Measurements from ENCODE around the gene GKN2.
A peak's percentile ranks its signal among the peaks of the same experiment; 100 is the strongest.

Gene GKN2, protein sequence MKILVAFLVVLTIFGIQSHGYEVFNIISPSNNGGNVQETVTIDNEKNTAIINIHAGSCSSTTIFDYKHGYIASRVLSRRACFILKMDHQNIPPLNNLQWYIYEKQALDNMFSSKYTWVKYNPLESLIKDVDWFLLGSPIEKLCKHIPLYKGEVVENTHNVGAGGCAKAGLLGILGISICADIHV

DNA sequence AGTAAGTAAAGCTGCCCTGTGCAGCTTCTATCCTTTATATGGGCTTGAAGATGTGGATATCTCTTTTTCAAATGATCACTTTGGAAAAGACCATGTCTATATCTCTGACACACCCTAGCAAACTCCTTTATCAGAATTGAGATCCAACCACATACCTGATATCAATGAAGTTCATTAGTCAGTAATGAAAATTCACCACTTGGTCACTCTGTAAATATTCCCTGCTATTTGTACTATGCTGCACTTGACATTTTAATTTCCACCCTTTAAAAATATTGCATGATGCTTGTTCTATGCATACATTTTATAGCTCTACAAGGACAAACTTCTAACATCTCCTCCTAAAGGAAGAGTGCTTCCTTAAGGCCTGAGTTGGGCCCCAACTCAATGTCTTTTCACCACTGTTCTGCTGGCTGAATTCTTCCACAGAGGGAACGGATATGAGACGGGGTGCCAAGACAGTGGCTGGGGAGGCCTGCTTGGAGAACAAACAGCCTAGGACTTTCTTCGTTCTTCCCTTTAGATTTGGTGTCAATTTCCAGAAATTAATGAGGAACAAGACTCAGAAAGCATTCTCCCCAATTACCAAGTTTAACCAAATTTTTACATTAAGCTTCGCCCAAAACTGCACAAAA lies at the start of gene GKN2:
Gene GKN2 (minus strand): TSS at position 7 of the 635 bp plus-strand sequence. CDS start 32 bp downstream, outside the sequence.
- no peak for DNase-seq (ENCODE audit: low read depth in 2 of 2)

DNA sequence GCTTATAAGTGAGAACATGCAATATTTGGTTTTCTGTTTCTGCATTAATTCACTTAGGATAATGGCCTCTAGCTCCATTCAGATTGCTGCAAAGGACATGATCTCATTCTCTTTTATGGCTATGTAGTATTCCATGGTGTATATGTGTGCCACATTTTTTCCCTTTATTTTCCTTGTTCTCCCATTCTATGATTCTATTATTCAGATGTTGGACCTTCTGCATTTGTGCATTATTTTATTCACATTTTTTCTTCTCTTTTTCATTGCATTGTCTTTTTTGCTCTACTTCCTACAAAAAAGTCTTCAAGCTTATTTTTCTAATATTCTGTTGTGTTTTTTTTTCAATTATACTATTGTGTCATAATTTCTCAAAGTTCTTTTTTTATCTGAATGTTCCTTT lies 49.2 kb upstream of the GKN2 start:
- no peak for DNase-seq (ENCODE audit: low read depth in 2 of 2)

DNA sequence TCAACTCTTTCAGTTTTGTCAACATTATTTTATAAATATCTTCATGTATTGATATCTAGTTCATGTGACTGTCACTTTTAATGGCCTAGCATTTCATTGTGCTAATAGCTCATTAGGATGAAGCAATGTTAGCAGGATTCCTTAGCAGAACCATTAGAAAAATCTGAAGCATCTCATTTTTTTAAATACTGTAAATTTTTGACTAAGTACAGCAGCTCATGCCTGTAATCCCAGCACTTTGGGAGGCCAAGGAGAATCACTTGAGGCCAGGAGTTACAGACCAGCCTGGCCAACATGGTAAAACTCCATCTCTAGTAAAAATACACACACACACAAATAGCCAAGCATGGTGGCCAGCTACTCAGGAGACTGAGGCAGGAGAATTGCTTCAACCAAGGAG lies 44.7 kb upstream of the GKN2 start:
- no peak for DNase-seq (ENCODE audit: low read depth in 2 of 2)

DNA sequence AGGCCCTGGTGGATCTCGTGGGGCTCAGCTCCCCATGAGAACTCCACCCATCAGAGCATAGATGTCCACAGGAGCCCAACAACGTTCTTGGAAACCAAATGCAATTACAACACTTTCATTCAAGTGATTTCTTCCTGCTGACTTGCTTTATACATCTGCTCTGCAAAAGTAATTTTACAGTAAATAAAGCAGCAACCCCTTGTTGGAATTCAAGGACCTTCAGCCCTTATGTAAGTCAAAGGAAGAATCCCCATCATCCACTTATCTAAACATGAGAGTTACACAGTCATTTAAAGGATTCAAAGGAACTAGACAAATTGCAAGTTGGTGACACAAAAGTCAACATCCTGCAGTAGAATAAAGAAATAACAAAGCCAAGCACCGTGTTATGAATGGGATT lies 43.2 kb upstream of the GKN2 start:
- DNase-seq (ENCODE audit: low read depth in 2 of 2), result no peak

DNA sequence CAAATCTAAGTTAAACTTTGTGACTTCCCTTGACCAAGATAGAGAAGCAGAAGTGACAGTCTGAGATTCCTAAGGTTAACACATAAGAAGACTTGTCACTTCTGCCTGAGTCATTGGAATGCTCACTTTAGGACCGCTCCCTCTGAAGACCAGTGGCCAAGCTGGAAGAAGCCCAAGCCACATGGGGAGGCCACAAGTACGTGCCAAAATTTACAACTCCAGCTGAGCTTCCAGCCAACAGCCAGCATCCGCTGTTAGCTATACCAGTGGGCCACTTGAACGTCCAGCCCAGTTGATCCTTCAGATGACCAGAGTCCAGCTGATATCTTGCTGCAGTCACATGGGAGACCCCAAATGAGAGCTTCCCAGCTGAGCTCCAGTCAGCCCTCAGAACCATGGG lies 42.2 kb upstream of the GKN2 start:
- DNase-seq (ENCODE audit: low read depth in 2 of 2), result no peak

DNA sequence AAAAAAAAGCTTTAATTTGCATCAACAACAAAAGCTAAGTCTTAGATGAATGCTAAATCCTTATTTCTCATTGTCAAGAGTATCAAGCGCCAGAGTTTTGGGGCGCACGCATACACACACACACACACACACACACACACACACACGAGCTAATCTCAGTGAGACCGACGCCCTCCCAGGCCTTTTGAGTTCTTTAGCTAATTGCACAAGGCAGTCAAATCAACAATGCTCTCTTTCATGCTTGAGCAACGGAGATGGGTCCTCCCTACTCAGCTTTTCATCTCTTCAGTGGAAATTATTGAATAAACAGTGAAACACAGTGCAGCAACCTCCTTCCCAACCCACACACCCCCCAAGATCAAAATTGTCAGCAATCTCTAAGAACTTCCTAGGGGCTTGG lies 41.0 kb upstream of the GKN2 start:
- DNase-seq (ENCODE audit: low read depth in 2 of 2), result no peak

DNA sequence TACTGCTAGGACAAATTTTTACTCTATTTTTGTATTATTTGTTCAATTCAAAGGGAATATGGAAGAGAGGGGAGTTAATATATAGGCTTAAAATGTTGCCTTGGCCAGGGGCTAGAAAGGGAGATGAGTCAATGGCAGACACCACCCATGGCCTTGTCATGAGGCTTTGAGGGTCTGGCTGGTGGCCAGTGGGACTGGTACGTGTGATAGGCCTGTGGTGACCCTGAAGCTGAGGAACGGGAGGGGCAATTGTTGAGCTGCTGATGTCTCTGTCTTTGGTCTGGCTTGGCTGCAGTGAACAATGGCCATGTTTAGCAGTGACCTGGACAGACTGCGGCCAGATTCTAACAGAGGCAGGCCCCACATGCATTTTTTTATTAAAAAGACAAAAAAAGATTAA lies 40.2 kb upstream of the GKN2 start:
- no peak for DNase-seq (ENCODE audit: low read depth in 2 of 2)

DNA sequence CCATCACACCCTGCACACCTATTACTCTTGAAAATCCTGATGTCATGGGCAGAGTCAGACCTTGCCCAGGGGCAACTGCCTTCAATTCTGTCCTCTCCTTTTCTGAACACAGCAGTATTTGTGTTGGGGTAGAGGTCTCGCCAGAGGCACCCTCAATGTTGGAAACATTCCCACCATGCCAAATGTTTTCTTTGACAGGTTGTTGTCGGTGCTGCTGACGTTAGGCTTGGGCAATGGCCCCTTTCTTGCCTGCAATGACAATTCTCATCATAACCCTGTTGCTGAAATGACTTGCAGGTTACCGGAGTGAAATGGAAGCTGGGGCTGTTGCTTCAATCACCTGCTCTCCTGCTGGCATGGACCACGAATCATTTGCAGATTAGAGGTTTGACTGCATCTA lies 39.6 kb upstream of the GKN2 start:
- DNase-seq (ENCODE audit: low read depth in 2 of 2), result no peak

DNA sequence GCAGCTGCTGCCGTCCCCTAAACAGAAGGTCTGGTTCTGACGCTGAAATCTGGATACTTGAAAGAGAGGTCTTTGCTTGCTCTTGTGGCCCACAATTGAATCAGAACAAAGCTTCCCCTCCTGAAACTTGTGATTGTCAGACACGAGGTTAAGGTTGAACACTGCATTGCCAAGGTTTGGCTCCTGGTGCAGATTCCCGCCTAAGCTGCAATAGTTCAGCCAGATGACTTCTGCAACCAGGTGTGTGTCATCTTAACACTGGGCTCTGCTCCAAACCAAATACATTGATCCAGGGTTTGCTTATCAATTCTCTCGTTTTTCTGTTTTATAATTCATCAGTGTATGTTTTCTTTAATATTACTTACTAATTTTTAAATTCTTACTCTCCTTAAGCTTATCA lies 36.3 kb upstream of the GKN2 start:
- DNase-seq (ENCODE audit: low read depth in 2 of 2), result no peak

DNA sequence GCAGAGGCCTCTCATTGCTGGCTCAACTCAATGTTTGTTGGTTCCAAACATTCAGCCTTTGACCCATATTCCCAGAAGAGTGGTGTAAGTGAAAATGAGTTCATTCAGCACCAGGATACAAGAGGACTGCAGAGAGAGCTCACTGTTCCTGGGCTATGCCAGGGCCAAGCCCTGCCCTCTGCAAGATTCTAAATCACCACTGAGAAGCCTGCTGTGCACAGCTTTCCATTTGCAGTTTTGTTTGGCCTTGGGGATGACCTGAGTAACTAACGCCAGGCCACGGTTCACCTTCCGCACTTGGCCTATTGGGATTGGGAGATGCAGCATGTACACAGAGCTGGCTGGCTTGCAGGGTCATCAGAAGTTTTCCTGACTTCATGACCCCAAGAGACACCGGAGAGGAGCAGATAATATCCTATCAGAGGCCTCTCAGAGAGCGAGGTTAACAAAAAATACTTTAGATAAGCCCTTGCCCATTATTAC lies 34.4 kb upstream of the GKN2 start:
- DNase-seq (ENCODE audit: low read depth in 2 of 2), result no peak

DNA sequence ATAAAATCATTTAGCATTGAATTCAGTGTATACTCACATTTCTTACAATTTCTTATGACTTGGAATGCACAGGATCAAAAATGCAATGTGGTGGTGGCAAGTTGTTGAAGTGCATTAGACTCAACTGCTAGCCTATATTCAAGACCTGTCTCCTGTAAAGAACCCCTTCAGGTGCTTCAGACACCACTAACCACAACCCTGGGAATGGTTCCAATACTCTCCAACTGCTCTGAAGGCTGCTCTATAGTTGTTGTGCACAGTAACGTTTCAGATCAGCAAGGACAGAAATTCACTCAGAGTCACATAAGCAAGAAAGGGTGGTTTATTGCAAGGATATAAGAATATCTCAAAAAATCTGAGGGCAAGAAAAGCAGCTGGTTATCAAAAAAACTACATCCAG lies 28.3 kb upstream of the GKN2 start:
- DNase-seq (ENCODE audit: low read depth in 2 of 2), result no peak

DNA sequence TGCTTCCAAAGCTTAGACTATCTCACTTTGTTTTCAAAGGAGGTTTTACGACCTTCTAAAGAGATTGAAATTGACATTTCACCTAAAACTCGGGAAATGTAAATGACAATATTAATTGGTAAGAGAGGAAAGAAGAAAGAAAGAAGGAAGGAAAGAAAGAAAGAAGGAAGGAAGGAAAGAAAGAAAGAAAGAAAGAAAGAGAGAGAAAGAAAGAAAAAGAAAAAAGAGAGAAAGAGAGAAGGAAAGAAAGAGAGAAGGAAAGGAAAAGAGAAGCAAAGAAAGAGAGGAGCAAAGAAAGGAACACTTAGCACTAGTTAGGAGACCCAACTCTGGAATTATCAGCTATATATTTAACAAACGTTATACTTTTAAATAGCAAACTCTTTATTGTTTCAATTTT lies 25.4 kb upstream of the GKN2 start:
- no peak for DNase-seq (ENCODE audit: low read depth in 2 of 2)

DNA sequence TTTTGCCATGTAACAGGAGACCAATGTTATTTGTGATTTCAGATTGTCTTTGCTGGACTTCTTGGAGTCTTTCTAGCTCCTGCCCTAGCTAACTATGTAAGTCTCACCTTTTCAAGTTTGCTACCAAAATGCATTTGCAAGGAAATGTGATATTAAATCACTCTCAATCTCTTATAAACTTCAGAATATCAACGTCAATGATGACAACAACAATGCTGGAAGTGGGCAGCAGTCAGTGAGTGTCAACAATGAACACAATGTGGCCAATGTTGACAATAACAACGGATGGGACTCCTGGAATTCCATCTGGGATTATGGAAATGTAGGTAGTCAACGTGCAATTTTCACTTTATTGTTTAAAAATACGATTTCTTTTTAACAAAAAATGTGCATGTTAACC lies 24.8 kb upstream of the GKN2 start:
- DNase-seq (ENCODE audit: low read depth in 2 of 2), result no peak

DNA sequence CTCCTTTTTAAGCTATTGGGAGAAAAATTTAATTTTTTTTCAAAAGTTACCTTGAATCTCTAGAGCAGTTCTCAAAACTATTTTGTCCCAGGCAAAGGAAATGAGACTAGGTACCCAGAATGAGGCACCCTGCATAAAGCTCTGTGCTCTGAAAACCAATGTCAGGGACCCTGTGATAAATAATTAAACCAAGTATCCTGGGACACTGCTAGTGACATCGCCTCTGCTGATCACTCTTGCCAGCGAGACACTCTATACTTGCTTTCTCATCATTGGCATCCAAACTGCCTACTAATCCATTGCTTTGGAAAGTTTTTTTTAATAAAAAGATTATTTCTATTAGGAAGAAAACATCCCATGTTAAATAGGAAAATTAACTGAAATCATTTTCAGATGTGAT lies 23.2 kb upstream of the GKN2 start:
- no peak for DNase-seq (ENCODE audit: low read depth in 2 of 2)

DNA sequence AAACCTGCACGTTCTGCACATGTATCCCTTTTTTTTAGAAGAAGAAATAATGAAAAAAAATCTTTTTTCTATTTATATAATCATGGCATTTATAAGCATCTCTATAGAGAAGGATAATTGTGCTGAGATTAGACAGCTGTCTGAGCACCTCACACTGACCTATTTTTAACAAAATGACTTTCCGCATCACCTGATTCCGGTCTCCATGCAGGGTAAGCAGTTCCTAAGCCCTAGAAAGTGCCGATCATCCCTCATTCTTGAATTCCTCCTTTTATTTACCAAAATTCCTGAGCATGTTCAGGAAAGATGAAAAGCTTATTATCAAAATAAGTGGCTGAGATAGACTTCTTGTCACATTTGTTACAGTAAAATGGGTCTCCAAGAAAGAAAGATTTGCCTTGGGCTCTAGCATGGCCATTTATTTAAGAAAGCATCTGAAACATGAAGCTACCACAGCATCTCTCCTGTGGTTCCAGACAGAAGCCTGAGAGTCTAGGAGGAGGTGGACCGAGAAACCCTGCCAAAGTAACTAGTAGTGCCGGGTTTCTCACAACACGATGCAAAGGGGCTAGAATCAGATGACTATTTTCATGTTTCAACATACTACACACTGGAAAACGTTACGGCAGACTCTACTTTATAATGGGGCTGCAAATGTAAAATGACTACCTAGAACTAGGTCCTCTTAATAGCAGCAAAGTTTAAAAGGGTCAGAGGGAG lies 22.4 kb upstream of the GKN2 start:
- DNase-seq (ENCODE audit: low read depth in 2 of 2), result no peak

DNA sequence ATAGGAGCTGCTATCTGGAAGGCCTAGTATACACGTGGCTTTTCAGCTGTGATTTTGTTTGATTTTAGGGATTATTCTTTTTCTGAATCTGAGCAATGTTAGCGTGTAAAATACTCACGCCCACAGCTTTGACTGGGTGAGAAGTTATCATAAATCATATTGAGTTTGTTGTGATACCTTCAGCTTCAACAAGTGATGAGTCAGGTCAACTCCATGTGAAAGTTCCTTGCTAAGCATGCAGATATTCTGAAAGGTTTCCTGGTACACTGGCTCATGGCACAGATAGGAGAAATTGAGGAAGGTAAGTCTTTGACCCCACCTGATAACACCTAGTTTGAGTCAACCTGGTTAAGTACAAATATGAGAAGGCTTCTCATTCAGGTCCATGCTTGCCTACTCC lies 21.6 kb upstream of the GKN2 start, which contains the start of gene GKN1:
Gene GKN1 (plus strand): TSS at position 386 of the 400 bp plus-strand sequence. CDS start 42 bp downstream, outside the sequence.
- no peak for DNase-seq (ENCODE audit: low read depth in 2 of 2)

DNA sequence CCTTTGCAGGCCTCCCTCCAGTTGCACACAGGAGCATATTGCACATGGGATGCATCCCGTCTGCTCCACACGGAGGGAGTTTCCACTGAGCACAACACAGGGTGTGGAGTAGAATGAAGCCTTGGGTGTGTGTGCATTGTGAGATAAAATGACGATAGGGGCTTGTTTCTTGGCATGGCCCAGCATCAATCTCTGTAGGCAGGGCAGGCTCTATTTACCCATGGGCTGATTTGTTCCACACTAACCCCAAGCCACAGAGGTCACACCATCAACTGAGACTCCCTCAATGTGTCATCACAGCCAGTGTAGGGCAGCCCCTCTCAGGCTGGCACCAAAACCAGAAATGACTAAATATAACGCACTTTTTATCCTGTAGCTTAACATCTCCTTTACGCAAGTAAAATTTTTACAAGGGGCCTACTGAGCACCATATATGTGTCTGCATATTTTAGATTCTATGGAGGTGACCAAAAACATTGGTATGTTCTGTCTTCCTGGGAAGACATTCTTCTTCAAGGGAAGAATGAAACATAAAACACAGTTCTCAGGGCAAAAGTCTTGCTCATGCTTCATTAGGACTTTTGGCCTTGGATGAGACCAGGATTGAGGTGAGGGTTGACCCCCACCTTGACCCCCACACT lies 19.0 kb upstream of the GKN2 start:
- DNase-seq (ENCODE audit: low read depth in 2 of 2), result peak; percentile 84 to 87

DNA sequence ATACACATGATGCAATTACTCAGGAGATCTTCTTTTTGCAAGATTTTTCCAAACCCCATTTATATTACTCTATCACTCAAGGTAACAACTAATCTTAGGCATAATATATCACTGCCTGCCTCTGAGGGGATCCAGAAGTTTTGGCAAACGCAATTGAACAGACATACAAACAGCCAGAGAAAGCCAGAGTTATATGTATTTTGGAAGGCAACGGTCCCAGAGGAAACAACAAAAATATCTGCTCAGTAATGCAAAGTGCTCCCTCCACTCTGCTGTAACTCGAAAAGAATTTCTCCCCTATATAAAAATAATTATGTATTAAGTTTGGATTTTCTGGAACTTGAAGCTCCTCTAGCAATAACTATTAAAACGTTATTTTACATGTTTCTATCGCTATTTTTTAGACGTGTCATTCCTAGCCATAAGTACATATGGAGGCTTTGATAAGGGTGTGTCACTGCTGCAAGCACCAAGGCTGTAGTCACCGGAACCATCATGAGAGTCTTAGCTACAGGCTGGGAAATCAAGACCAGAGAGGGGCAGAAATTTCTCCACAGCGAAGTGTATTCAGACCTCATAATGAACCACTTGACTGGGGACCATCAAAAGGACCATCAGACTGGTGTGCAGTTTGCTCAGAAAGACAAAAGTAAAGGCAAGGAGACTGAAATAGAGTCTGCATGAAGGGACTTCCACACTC lies 18.0 kb upstream of the GKN2 start:
- DNase-seq (ENCODE audit: low read depth in 2 of 2), result peak in 1 of 2 experiments; percentile 12

DNA sequence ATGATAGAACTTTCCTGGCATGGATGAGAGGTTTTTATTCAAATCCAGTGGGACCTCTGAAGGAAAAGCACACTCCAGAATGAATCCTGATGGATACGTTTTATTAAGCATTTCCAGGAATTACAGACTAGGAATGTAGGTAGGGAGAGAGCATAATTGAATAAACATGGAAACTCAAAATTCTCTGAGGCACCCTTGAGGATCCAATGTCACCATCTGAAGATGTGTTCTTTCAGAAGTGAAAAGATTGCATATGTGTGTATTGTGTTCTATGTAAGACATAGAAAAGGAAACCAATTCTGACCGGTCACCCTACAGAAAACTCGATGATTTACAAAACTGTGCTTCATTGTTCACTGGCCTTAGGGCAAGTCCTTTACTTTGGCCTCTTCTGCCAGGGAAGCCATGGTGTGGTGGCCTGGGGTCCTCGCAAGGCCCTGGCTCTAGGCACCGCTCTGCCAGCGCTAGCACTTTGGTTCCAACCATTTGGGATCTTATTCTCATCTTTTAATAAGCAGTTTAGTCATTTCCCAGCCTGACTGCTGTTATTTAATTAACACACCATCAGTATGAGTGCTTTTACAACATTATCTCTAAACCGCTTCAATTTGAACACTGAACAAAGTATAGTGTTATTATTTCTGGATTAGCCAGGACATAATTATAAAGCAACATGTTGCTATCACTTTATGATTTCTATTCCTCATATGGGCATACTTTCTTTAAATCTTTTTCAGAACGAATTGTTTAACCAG lies 17.2 kb upstream of the GKN2 start:
- no peak for DNase-seq (ENCODE audit: low read depth in 2 of 2)

DNA sequence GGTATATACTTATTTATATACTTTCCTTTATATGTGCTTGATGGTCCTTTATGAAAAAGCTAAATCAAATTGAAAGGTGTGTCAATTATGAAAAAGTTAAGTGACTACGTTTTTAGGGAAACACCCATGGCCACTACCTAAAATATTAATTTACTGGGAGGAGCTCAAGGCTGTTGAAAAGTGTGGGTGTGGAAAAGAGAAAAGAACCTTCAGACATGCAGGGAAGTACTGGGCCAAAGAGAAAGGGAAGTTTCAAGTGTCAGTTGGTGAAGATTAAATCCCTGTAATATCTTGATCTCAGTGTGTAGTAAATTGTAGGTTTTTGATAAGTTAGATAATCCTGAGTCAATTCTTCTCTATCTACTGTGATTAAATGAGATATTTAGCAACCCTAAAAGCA lies 15.5 kb upstream of the GKN2 start:
- DNase-seq (ENCODE audit: low read depth in 2 of 2), result no peak

DNA sequence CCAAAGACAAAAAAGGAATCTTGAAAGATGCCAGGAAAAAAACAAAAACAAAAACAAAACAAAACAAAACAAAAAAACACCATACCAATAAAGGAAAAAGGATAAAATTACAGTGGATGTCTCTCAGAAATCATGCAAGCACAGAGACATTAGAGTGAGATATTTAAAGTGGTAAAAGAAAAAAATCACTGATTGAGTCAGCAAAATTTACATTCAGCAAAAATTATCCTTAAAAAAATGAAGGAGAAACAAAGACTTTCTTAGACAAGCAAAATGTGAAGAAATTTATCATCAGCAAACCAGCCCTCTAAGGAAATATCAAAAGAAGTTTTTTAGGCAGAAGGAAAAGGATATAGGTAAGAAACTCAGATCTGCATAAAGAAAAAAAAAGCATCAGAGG lies 11.6 kb upstream of the GKN2 start:
- no peak for DNase-seq (ENCODE audit: low read depth in 2 of 2)

Measured in fibroblast of skin of left biceps (primary cell).